ENCODE data around the gene ALCAM. TPM values are rescaled to one million over a fixed set of nuclear protein-coding genes. Genes with fewer than 3 reads are reported as not detected.
"Not testable (repeated sequence)": the region's sequence is repeated elsewhere in the genome, so short reads cannot be mapped to it uniquely, and the experiment has no call there.

Gene ALCAM
- total RNA-seq, 3 donors from 2014 or later = 8.7 to 11.1 (median 10.7) TPM

GRCh38 chr3:105389759-105390158, 23.1 kb downstream of the ALCAM start:
- H3K27me3 Mint-ChIP-seq (ENCODE audit: low read depth); H3K4me1 Mint-ChIP-seq (ENCODE audit: low read depth); ATAC-seq; DNase-seq; H3K4me3 Mint-ChIP-seq; H3K36me3 Mint-ChIP-seq (ENCODE audit: insufficient read depth): not testable (repeated sequence)
- peaks cover 24% of the 10 kb centered on the region for H3K9me3 Mint-ChIP-seq

DNA sequence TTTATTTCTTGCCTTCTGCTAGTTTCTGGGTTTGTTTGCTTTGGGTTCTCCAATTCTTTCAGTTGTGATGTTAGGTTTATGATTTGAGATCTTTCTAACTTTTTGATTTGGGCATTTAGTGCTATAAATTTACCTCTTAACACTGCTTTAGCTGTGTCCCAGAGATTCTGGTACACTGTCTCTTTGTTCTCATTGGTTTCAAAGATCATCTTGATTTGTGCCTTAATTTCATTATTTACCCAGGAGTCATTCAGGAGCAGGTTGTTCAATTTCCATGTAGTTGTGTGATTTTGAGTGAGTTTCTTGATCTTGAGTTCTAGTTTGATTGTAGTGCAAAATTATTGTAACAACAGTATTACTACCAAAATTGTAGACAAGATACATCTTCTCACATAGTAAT, 25.9 kb downstream of the ALCAM start:
- H3K27me3 Mint-ChIP-seq (ENCODE audit: low read depth); ATAC-seq; DNase-seq; H3K4me1 Mint-ChIP-seq (ENCODE audit: low read depth); H3K4me3 Mint-ChIP-seq; H3K36me3 Mint-ChIP-seq (ENCODE audit: insufficient read depth): not testable (repeated sequence)
- peaks cover 24% of the 10 kb centered on the region for H3K9me3 Mint-ChIP-seq

DNA sequence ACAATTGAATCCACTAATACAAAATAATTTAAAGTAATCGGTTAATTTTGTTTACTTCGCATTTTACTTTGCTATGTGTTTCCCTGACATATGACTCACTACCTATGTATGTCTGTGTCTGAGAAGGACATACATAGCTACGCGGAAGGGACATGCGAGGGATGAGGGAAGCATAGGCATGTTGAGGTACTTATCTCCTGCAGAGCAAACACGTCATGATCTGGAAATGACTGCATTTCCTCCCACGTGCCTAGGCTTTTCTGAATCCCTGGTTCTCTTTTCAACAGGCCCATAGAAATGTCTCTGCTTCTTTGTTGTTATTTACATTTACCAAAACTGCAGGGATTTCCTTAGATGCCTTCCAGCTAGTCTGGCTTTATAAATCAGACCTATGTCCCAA, 27.5 kb downstream of the ALCAM start:
- no peak for DNase-seq
- H3K9me3 Mint-ChIP-seq = peaks cover 24% of the 10 kb centered on the region
- no peaks in the 10 kb centered on the region for H3K27me3 Mint-ChIP-seq (ENCODE audit: low read depth)
- ATAC-seq = no peak
- no peak overlapping the region for H3K4me3 Mint-ChIP-seq
- no peaks in the 10 kb centered on the region for H3K4me1 Mint-ChIP-seq (ENCODE audit: low read depth)
- H3K36me3 Mint-ChIP-seq (ENCODE audit: insufficient read depth) = peaks cover 2% of the 10 kb centered on the region

- Mint-ChIP-seq H3K27me3 (ENCODE audit: low read depth) (no peaks in the 10 kb centered on the region), H3K9me3 (no peaks in the 10 kb centered on the region), H3K36me3 (ENCODE audit: insufficient read depth) (no peaks in the 10 kb centered on the region), H3K4me1 (ENCODE audit: low read depth) (no peaks in the 10 kb centered on the region), H3K4me3 (no peak overlapping the region)
- ATAC-seq (no peak), DNase-seq (no peak)
These were observed 31.3 kb downstream of the ALCAM start for GRCh38 chr3:105397974-105398373.

- DNase-seq (no peak), ATAC-seq (no peak)
- Mint-ChIP-seq H3K4me1 (ENCODE audit: low read depth) (no peaks in the 10 kb centered on the region), H3K27me3 (ENCODE audit: low read depth) (no peaks in the 10 kb centered on the region), H3K36me3 (ENCODE audit: insufficient read depth) (peaks cover 2% of the 10 kb centered on the region), H3K4me3 (no peak overlapping the region), H3K9me3 (peaks cover 2% of the 10 kb centered on the region)
These were observed 31.7 kb downstream of the ALCAM start for GRCh38 chr3:105398437-105398836.

GRCh38 chr3:105399062-105399461, 32.4 kb downstream of the ALCAM start:
- H3K9me3 Mint-ChIP-seq = peaks cover 9% of the 10 kb centered on the region
- DNase-seq (no peak), ATAC-seq (no peak)
- H3K36me3 Mint-ChIP-seq (ENCODE audit: insufficient read depth) = peaks cover 7% of the 10 kb centered on the region
- no peaks in the 10 kb centered on the region for H3K27me3 Mint-ChIP-seq (ENCODE audit: low read depth)
- H3K4me1 Mint-ChIP-seq (ENCODE audit: low read depth) = no peaks in the 10 kb centered on the region
- H3K4me3 Mint-ChIP-seq = no peak overlapping the region

DNA sequence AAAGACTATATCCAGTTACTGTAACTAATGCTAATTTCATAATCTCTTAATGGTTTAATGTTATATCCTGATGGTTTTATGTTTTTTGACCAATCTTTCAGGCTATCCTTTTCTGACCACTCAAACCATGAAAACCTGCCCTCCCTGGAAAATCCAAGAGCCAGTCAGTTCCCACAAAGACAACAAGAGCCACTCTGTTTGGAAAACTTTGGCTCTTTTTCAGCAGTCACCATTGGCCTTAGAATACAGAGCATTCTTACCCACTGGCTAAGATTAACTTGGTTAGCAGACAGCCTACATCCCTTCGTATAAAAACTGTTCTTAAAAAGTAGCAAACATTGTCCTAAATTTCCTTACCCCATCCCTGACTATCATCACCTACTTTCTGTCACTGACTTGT, 32.9 kb downstream of the ALCAM start:
- Mint-ChIP-seq H3K36me3 (ENCODE audit: insufficient read depth) (peaks cover 8% of the 10 kb centered on the region), H3K27me3 (ENCODE audit: low read depth) (no peaks in the 10 kb centered on the region), H3K4me3 (no peak overlapping the region), H3K4me1 (ENCODE audit: low read depth) (no peaks in the 10 kb centered on the region), H3K9me3 (peaks cover 11% of the 10 kb centered on the region)
- no peak for ATAC-seq
- no peak for DNase-seq

DNA sequence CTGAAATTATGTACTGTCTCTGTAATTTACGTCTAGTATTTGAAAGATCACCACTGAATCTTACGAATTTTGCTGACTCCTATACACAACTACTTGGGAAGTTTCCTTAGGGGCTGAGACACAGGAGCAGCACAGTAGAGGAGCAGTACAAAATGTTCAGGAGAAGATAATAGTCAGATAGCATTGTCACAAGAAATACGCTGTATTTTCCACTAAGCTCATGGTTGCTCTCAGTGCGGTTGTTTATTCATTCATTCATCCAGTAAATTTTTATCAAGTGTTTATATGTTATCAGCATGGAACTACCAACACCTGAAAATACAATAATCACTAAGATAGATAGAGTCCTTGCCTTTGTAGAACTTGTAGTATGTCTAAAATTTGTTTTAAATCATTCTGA, 34.5 kb downstream of the ALCAM start:
- no peaks in the 10 kb centered on the region for H3K4me1 Mint-ChIP-seq (ENCODE audit: low read depth)
- no peaks in the 10 kb centered on the region for H3K27me3 Mint-ChIP-seq (ENCODE audit: low read depth)
- peaks cover 11% of the 10 kb centered on the region for H3K9me3 Mint-ChIP-seq
- no peak for DNase-seq
- H3K36me3 Mint-ChIP-seq (ENCODE audit: insufficient read depth) = peaks cover 8% of the 10 kb centered on the region
- ATAC-seq = no peak
- no peak overlapping the region for H3K4me3 Mint-ChIP-seq

DNA sequence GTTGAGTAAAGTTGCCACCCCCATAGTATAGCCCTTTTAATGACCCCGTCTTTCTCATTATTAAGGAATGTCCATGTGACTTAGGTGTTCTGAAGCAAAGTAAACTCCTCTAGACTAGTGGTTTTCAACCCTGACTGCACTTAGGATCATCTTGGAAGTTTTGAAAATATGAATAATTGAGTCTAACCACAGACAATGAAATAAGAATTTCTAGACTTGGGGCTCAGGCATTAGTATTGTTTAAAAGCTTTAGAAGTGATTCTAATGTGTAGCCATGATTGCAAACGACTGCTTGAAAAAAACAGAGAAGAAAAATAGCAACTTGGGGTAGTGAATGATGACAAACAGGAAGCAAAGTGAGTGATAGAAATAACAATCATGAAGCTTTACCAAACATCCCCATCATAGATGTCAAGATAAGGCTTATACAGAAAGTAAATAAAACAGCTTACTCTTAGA, 35.0 kb downstream of the ALCAM start:
- Mint-ChIP-seq H3K4me1 (ENCODE audit: low read depth) (no peaks in the 10 kb centered on the region), H3K9me3 (peaks cover 15% of the 10 kb centered on the region), H3K36me3 (ENCODE audit: insufficient read depth) (peaks cover 8% of the 10 kb centered on the region), H3K4me3 (no peak overlapping the region), H3K27me3 (ENCODE audit: low read depth) (no peaks in the 10 kb centered on the region)
- ATAC-seq = no peak
- DNase-seq = no peak

DNA sequence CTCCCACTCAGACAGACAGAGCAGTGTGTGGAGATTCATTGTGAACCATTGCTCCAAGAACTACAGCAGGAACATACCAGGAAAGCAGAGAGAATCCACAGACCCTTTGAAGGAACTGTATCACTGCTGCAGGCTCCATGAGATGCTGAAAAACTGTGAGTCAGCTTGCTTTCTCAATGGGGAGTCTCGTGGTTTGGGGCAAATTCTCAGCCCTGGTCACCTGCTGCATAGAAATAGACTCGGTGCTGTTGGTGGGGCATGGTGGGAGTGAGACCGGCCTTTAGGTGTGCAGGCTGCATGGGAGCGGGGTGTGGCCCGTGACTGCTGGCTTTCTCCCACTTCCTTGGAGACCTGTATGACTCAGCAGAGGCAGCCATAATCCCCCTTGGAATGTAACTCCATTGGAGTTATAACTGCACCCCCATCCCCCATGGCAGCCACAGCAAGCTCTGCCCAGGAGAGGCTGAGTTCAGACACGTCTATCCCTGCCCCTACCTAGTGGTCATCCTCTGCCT, 35.6 kb downstream of the ALCAM start:
- no peak for ATAC-seq
- Mint-ChIP-seq H3K4me3 (no peak overlapping the region), H3K36me3 (ENCODE audit: insufficient read depth) (peaks cover 8% of the 10 kb centered on the region), H3K9me3 (peaks cover 21% of the 10 kb centered on the region), H3K4me1 (ENCODE audit: low read depth) (no peaks in the 10 kb centered on the region), H3K27me3 (ENCODE audit: low read depth) (no peaks in the 10 kb centered on the region)
- no peak for DNase-seq

- not testable (repeated sequence) for H3K27me3 Mint-ChIP-seq (ENCODE audit: low read depth); DNase-seq; H3K4me3 Mint-ChIP-seq; H3K4me1 Mint-ChIP-seq (ENCODE audit: low read depth); ATAC-seq; H3K36me3 Mint-ChIP-seq (ENCODE audit: insufficient read depth)
- H3K9me3 Mint-ChIP-seq = peaks cover 23% of the 10 kb centered on the region
These were observed 36.3 kb downstream of the ALCAM start for GRCh38 chr3:105403034-105403433.

- Mint-ChIP-seq H3K9me3 (peaks cover 23% of the 10 kb centered on the region), H3K27me3 (ENCODE audit: low read depth) (no peaks in the 10 kb centered on the region), H3K4me1 (ENCODE audit: low read depth) (no peaks in the 10 kb centered on the region), H3K36me3 (ENCODE audit: insufficient read depth) (peaks cover 8% of the 10 kb centered on the region), H3K4me3 (no peak overlapping the region)
- DNase-seq (no peak), ATAC-seq (no peak)
These were observed 39.6 kb downstream of the ALCAM start for GRCh38 chr3:105406268-105406667.

DNA sequence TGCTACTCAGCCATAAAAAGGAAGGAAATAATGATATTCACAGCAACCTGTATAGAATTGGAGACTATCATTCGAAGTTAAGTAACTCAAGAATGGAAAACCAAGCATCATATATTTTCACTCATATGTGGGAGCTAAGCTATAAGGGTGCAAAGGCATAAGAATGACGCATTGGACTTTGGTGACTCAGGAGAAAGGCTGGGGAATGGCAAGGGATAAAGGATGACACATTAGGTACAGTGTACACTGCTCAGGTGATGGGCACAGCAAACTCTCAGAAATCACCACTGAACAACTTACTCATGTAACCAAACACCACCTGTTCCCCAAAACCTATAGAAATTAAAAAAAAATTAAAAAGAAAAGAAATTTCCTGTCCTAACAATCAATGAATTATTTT, 42.7 kb downstream of the ALCAM start:
- no peaks in the 10 kb centered on the region for H3K27me3 Mint-ChIP-seq (ENCODE audit: low read depth)
- ATAC-seq (no peak), DNase-seq (no peak)
- H3K4me3 Mint-ChIP-seq = no peak overlapping the region
- H3K4me1 Mint-ChIP-seq (ENCODE audit: low read depth) = no peaks in the 10 kb centered on the region
- no peaks in the 10 kb centered on the region for H3K36me3 Mint-ChIP-seq (ENCODE audit: insufficient read depth)
- peaks cover 12% of the 10 kb centered on the region for H3K9me3 Mint-ChIP-seq

DNA sequence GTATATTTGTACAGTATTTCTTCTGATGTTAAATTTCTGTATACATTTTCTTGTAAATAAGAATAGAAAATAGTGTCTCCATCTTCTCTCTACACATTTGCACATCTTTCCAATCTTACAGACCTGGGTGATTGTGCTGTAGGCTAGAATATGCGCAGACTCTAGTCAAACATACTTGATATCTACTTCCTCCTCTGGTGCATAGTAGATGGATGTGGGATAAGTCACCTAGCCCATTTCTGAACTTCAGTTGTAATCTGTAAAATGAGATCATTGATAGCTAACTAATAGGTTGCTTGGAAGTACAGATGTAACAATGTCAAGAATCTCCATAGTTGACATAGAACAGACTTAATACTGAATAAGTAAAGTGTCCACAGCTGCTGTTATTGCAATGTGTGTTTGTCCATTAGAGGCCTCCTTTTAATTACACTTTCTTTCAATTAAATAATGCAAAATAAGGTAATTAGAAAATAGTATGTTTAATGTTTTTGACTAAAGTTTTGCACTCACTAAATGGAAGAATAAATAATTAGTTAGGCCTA, 46.7 kb downstream of the ALCAM start:
- ATAC-seq (no peak), DNase-seq (no peak)
- H3K9me3 Mint-ChIP-seq = no peaks in the 10 kb centered on the region
- no peak overlapping the region for H3K4me3 Mint-ChIP-seq
- H3K27me3 Mint-ChIP-seq (ENCODE audit: low read depth) = no peaks in the 10 kb centered on the region
- H3K4me1 Mint-ChIP-seq (ENCODE audit: low read depth) = peaks cover 1% of the 10 kb centered on the region
- H3K36me3 Mint-ChIP-seq (ENCODE audit: insufficient read depth) = no peaks in the 10 kb centered on the region

DNA sequence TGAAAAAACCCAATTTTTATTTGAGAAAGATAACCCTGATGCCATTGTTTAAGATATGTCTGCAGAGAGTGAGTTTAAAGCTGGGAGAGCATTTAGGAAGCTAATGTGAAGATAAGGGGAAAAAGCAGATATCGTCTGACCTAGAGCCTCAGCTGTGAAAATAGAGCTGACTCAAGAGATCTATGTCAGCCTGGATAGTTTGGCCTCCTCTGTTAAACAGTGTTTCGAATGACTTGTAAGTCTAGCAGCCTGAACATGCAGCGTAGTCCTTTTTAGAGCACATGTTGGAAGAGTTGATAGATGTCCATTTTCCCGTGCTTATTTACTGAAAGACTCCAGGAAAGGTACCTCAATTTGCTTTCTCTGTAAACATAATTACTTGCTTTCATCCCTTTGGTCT, 48.1 kb downstream of the ALCAM start:
- ATAC-seq (no peak), DNase-seq (no peak)
- Mint-ChIP-seq H3K27me3 (ENCODE audit: low read depth) (no peaks in the 10 kb centered on the region), H3K4me1 (ENCODE audit: low read depth) (peaks cover 1% of the 10 kb centered on the region), H3K36me3 (ENCODE audit: insufficient read depth) (no peaks in the 10 kb centered on the region), H3K9me3 (no peaks in the 10 kb centered on the region), H3K4me3 (no peak overlapping the region)

All from activated T-cell treated with anti-CD3 and anti-CD28 coated beads, Interleukin-2, amount 50 U/mL, for 4 hours (primary cell).